Endothelial cell (in vitro differentiated cells): Measurements from ENCODE around the gene DCLK1. TPM values are rescaled to one million over a fixed set of nuclear protein-coding genes. Genes with fewer than 3 reads are reported as not detected.

Source experiments
- DNase-seq: peaks from one replicate; pipeline ENCODE4 v3.0.0; 2021; ENCODE audit warnings: low spot score
- H3K27ac Mint-ChIP-seq: one replicate; pipeline ENCODE4 v1.8.0; 2021; ENCODE audit warnings: mixed read lengths, inconsistent platforms; ENCODE audit not compliant: unreplicated experiment
- H3K27me3 Mint-ChIP-seq: one replicate; pipeline ENCODE4 v1.8.0; 2021; ENCODE audit warnings: mild to moderate bottlenecking, moderate library complexity, mixed read lengths, inconsistent platforms; ENCODE audit not compliant: unreplicated experiment
- H3K36me3 Mint-ChIP-seq: one replicate; pipeline ENCODE4 v1.8.0; 2021; ENCODE audit warnings: mild to moderate bottlenecking, low read depth, mixed read lengths, inconsistent platforms; ENCODE audit not compliant: unreplicated experiment
- H3K4me1 Mint-ChIP-seq: one replicate; pipeline ENCODE4 v1.8.0; 2021; ENCODE audit warnings: mild to moderate bottlenecking, mixed read lengths, inconsistent platforms; ENCODE audit not compliant: unreplicated experiment
- H3K4me3 Mint-ChIP-seq: one replicate; pipeline ENCODE4 v1.8.0; 2021; ENCODE audit warnings: mild to moderate bottlenecking, mixed read lengths, inconsistent platforms; ENCODE audit not compliant: unreplicated experiment
- H3K9me3 Mint-ChIP-seq: one replicate; pipeline ENCODE4 v1.8.0; 2021; ENCODE audit warnings: mixed read lengths, inconsistent platforms; ENCODE audit not compliant: unreplicated experiment
- CTCF ChIP-seq: fragments of 200-600 bp; sonication (generic); IDR thresholded peaks from one replicate; pipeline ENCODE4 v1.5.0; 2021; ENCODE audit warnings: antibody characterized with exemption; ENCODE audit not compliant: unreplicated experiment
- long read RNA-seq: library from polyadenylated mRNA; unstranded; transcript quantifications from one replicate; pipeline ENCODE4 v2.0.0, GENCODE V29; 2020; ENCODE audit not compliant: unreplicated experiment
- total RNA-seq: library from RNA; stranded (reverse); fragmentation: NEBNext Ultra II Directional; extraction: Animal tissue kit (Norgen Biotek cat#: 25700); gene quantifications from one replicate; pipeline ENCODE4 v1.2.1, GENCODE V29; 2021; ENCODE audit not compliant: unreplicated experiment

DCLK1 gene
- 1.6 TPM for total RNA-seq
- long read RNA-seq, full-length matches to known transcripts: 1 of 1 reads
- long read RNA-seq, partial matches to known transcripts: 0 of 1 reads
- long read RNA-seq, other reads (novel, unspliced or antisense): 0 of 1 reads

DNA sequence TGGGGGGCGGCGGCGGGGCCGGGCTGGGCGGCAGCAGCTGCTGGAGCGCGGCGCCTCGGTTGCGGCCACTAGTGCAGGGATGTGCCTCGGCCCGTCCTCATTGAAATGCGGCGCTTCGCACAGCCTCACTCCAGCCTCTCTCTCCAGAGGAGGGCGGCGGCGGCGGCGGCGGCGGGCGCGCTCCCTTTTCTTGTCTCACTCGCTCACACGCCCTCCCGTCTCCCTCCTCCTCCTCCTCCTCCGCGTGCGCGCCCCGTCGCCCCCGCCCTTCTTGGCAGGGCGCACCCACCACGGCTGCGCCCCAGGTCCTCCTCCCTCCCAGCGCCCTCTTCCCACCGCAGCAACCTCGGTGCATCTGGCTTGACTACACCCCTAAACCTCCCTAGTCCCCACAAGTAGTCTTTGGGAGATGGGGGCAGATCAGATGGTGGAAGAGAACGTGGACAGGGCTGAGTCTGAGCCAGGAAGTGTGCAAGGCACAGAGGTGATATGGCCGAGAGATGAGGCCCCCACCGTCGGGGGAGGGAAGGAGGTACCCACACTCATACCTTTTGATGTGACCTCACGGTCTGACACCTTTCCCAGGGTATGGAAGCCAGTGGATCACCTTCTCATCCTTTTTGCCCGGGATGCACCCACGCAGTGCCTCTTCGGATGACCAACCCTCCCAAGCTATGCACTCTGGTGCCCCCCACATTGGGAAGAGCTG lies at the start of gene DCLK1:
DCLK1 (minus strand) TSS at position 161 of the 709 bp plus-strand sequence.
- no peak for TF ChIP-seq CTCF
- Mint-ChIP-seq H3K4me3 (peak within 1 kb of the TSS; percentile 81), H3K36me3 (no peaks in the 10 kb centered on the region), H3K4me1 (peaks cover 4% of the 10 kb centered on the region), H3K9me3 (no peaks in the 10 kb centered on the region), H3K27me3 (peaks cover 5% of the 10 kb centered on the region), H3K27ac (no peak within 1 kb of the TSS)
- DNase-seq: peak; percentile 45

DNA sequence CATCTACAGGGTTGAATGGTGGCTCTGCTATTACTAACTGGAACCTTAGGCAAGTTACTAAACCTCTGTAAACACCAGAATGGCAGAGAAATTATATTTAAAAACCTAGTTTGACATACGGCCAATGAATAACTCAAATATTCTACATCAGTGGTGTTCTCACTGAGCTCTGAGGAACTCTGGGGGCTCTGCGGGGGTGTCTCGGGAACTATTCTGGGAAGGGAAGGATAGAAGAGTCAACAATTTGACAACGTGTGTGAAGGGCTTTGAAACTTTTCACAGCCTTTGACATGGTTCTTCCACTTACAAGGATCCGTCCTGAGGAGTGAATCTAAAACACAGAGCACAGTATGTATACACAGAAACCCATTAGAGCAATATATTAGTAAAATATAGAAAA lies 44.4 kb upstream of the DCLK1 start:
- DNase-seq: no peak
- no peak for TF ChIP-seq CTCF
- Mint-ChIP-seq H3K4me1 (no peaks in the 10 kb centered on the region), H3K9me3 (no peaks in the 10 kb centered on the region), H3K36me3 (no peaks in the 10 kb centered on the region), H3K27ac (no peak overlapping the region), H3K4me3 (no peak overlapping the region), H3K27me3 (no peaks in the 10 kb centered on the region)

- DNase-seq: no peak
Measured at GRCh38 chr13:36174923-36175322, 43.7 kb upstream of the DCLK1 start.

GRCh38 chr13:36173571-36174322 lies 42.6 kb upstream of the DCLK1 start:
- no peaks in the 10 kb centered on the region for H3K9me3 Mint-ChIP-seq
- H3K4me1 Mint-ChIP-seq: no peaks in the 10 kb centered on the region
- no peak overlapping the region for H3K4me3 Mint-ChIP-seq
- no peak for TF ChIP-seq CTCF
- no peaks in the 10 kb centered on the region for H3K27me3 Mint-ChIP-seq
- no peaks in the 10 kb centered on the region for H3K36me3 Mint-ChIP-seq
- no peak overlapping the region for H3K27ac Mint-ChIP-seq
- DNase-seq: no peak

More at GRCh38 chr13:36174923-36175322, 43.7 kb upstream of the DCLK1 start:
- TF ChIP-seq CTCF: no peak
- Mint-ChIP-seq H3K9me3 (no peaks in the 10 kb centered on the region), H3K4me3 (no peak overlapping the region), H3K4me1 (no peaks in the 10 kb centered on the region), H3K27ac (no peak overlapping the region), H3K36me3 (no peaks in the 10 kb centered on the region), H3K27me3 (no peaks in the 10 kb centered on the region)

DNA sequence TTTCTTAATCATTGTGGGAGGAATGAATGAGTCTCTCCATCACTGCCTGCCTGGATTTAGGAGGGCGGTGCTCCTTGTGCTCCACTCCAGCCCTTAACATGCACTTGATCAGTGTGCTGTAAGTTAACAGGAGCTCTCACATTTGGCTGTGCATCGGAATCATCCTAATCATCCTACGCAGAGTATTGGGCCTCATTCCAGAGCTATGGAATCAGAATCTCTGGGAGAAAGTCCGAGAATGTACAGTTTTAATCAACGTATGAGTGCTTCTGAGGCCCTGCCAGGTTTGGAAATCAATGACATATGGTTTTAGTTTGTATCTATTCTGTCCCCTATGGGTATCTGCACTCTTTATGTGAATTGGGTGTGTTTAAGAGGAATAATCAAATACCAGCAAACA lies 34.9 kb upstream of the DCLK1 start:
- H3K36me3 Mint-ChIP-seq: no peaks in the 10 kb centered on the region
- no peak overlapping the region for H3K4me3 Mint-ChIP-seq
- H3K27me3 Mint-ChIP-seq: peaks cover 1% of the 10 kb centered on the region
- H3K27ac Mint-ChIP-seq: no peak overlapping the region
- no peak for DNase-seq
- H3K4me1 Mint-ChIP-seq: no peaks in the 10 kb centered on the region
- H3K9me3 Mint-ChIP-seq: no peaks in the 10 kb centered on the region
- TF ChIP-seq CTCF: no peak
